Panc1 (cell line): ENCODE measurements around the gene C11orf21.

ENCODE experiments used
- POLR2AphosphoS5 ChIP-seq: IDR thresholded peaks from 2 replicates; pipeline ENCODE4 v1.6.1; 2012; ENCODE audit warnings: mild to moderate bottlenecking, low read depth, low read length, moderate library complexity
- SIN3A ChIP-seq: IDR thresholded peaks from 2 replicates; pipeline ENCODE4 v1.6.1; 2012; ENCODE audit warnings: low read depth, mild to moderate bottlenecking, low read length, moderate library complexity, borderline replicate concordance; ENCODE audit not compliant: insufficient read depth
- TCF7L2 ChIP-seq: IDR thresholded peaks from 2 replicates; pipeline ENCODE4 v1.6.1; 2011; ENCODE audit warnings: mild to moderate bottlenecking, low read depth, low read length, inconsistent platforms
- TF ChIP-seq, protein P1 (sequence below): fragments of 450-650 bp; IDR thresholded peaks from 2 replicates; pipeline ENCODE4 v1.5.1; 2017; ENCODE audit warnings: mild to moderate bottlenecking
- TF ChIP-seq, protein P2 (sequence below), 2 experiments: IDR thresholded peaks; 2 replicates each; pipeline ENCODE4 v1.6.1; 2011 to 2012; ENCODE audit warnings: low read depth in 2 of 2, control low read depth in 1 of 2, low read length in 1 of 2, mild to moderate bottlenecking in 1 of 2, moderate library complexity in 1 of 2; ENCODE audit not compliant: insufficient read depth in 1 of 2

DNA sequence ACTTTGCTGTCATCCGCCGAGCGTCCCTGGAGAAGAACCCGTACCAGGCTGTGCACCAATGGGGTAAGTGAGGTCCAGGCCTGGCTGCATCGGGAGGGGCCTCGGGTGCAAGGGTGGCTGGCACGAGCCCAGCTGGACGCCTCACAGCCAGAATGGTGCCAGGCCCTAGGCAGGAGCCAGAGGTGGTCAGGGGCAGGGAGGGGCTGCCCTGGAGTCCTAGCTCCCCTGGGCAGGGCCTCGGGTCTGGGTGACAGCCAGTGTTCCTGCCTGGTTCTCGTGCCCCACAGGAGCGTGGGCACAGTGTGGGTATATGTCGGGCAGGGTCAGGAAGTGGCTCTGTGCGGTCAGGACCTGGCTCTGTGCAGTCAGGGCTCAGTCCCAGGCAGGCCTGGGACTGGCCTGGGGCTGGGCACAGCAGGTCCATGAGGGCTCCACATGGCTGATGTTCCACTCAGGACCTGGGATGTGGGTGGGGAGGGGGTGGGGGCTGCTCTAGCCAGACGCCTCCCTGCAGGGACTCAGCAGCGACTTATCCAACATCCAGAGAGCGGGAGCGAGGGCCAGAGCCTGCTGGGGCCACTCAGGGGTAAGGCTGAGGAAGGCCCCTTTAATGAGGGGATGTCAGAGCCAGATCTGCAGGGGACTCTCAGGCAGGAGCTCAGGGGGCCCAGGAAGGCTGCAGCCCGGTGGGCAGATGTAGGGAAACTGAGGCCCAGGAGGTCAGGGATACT is 1.3 kb upstream of the C11orf21 start:
- TF ChIP-seq, protein P1, sequence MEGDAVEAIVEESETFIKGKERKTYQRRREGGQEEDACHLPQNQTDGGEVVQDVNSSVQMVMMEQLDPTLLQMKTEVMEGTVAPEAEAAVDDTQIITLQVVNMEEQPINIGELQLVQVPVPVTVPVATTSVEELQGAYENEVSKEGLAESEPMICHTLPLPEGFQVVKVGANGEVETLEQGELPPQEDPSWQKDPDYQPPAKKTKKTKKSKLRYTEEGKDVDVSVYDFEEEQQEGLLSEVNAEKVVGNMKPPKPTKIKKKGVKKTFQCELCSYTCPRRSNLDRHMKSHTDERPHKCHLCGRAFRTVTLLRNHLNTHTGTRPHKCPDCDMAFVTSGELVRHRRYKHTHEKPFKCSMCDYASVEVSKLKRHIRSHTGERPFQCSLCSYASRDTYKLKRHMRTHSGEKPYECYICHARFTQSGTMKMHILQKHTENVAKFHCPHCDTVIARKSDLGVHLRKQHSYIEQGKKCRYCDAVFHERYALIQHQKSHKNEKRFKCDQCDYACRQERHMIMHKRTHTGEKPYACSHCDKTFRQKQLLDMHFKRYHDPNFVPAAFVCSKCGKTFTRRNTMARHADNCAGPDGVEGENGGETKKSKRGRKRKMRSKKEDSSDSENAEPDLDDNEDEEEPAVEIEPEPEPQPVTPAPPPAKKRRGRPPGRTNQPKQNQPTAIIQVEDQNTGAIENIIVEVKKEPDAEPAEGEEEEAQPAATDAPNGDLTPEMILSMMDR, result no peak
- TF ChIP-seq POLR2AphosphoS5, result no peak
- no peak for TF ChIP-seq SIN3A
- TF ChIP-seq, protein P2, sequence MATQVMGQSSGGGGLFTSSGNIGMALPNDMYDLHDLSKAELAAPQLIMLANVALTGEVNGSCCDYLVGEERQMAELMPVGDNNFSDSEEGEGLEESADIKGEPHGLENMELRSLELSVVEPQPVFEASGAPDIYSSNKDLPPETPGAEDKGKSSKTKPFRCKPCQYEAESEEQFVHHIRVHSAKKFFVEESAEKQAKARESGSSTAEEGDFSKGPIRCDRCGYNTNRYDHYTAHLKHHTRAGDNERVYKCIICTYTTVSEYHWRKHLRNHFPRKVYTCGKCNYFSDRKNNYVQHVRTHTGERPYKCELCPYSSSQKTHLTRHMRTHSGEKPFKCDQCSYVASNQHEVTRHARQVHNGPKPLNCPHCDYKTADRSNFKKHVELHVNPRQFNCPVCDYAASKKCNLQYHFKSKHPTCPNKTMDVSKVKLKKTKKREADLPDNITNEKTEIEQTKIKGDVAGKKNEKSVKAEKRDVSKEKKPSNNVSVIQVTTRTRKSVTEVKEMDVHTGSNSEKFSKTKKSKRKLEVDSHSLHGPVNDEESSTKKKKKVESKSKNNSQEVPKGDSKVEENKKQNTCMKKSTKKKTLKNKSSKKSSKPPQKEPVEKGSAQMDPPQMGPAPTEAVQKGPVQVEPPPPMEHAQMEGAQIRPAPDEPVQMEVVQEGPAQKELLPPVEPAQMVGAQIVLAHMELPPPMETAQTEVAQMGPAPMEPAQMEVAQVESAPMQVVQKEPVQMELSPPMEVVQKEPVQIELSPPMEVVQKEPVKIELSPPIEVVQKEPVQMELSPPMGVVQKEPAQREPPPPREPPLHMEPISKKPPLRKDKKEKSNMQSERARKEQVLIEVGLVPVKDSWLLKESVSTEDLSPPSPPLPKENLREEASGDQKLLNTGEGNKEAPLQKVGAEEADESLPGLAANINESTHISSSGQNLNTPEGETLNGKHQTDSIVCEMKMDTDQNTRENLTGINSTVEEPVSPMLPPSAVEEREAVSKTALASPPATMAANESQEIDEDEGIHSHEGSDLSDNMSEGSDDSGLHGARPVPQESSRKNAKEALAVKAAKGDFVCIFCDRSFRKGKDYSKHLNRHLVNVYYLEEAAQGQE (IDR thresholded peaks at IDR 0.05; ENCODE audit: insufficient read depth in 1 of 2, low read depth in 2 of 2, low read length in 1 of 2), result no peak
- TF ChIP-seq TCF7L2, result no peak
